ENCODE measurements around the gene S1PR2. TPM values are rescaled to one million over a fixed set of nuclear protein-coding genes. Genes with fewer than 3 reads are reported as not detected.

Gene S1PR2, protein sequence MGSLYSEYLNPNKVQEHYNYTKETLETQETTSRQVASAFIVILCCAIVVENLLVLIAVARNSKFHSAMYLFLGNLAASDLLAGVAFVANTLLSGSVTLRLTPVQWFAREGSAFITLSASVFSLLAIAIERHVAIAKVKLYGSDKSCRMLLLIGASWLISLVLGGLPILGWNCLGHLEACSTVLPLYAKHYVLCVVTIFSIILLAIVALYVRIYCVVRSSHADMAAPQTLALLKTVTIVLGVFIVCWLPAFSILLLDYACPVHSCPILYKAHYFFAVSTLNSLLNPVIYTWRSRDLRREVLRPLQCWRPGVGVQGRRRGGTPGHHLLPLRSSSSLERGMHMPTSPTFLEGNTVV
- total RNA-seq: 1.00 and 1.5 TPM in 2 replicates

DNA sequence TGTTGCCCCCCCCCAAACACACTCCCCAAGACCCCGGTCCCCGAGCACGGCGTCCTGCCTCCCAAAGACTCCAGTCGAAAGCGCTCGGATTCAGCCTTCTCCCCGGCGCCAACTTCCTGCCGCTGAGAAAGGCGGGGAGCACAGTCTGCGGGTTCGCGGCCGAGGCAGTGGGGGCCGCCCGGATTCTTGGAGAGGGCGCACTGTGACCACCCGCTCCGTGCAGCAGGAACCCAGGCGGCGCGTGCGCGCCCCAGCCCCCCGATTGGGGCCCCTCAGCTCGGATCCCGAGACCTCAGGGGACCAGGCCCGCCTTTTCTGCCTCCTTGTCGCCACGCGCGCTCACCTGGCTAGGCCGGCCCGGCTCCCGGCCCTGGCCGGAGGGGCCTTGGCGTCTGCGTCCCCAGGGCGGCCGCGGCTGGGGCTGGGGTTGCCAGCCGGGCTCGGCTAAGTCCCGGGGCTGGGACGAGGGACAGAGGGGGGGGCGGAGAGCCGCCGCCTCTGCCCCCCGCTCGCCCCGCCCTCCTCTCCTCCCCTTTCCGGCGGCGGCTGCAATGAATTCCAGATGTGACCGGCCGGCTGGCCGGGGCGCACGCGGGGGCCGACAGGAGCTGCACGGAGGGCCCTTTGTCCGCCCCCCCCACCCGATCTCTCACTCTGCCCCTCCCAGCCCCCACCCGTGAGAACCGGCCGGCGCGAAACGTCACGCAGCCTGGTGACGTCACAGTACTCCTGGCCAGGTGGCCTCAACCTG lies at the start of gene S1PR2:
Gene S1PR2 (minus strand): TSS at position 471 of the 751 bp plus-strand sequence. CDS start 6,426 bp downstream, outside the sequence.

DNA sequence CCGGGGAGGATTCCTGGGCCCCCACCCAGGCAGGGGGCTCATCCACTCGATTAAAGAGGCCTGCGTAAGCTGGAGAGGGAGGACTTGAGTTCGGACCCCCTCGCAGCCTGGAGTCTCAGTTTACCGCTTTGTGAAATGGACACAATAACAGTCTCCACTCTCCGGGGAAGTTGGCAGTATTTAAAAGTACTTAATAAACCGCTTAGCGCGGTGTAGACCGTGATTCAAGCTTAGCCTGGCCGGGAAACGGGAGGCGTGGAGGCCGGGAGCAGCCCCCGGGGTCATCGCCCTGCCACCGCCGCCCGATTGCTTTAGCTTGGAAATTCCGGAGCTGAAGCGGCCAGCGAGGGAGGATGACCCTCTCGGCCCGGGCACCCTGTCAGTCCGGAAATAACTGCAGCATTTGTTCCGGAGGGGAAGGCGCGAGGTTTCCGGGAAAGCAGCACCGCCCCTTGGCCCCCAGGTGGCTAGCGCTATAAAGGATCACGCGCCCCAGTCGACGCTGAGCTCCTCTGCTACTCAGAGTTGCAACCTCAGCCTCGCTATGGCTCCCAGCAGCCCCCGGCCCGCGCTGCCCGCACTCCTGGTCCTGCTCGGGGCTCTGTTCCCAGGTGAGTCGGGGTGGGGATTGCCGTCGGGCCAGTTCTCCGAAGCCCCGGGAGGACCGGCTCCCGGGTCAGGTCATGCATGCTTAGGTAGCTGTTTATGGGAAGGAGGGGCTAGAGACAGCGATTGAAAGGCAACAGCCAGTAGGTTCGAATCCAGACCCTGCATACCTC lies 39.7 kb upstream of the S1PR2 start, which contains the start of gene ICAM1:
Gene ICAM1 (plus strand): TSS at position 505 of the 779 bp plus-strand sequence. CDS start 40 bp downstream, at position 545.

DNA sequence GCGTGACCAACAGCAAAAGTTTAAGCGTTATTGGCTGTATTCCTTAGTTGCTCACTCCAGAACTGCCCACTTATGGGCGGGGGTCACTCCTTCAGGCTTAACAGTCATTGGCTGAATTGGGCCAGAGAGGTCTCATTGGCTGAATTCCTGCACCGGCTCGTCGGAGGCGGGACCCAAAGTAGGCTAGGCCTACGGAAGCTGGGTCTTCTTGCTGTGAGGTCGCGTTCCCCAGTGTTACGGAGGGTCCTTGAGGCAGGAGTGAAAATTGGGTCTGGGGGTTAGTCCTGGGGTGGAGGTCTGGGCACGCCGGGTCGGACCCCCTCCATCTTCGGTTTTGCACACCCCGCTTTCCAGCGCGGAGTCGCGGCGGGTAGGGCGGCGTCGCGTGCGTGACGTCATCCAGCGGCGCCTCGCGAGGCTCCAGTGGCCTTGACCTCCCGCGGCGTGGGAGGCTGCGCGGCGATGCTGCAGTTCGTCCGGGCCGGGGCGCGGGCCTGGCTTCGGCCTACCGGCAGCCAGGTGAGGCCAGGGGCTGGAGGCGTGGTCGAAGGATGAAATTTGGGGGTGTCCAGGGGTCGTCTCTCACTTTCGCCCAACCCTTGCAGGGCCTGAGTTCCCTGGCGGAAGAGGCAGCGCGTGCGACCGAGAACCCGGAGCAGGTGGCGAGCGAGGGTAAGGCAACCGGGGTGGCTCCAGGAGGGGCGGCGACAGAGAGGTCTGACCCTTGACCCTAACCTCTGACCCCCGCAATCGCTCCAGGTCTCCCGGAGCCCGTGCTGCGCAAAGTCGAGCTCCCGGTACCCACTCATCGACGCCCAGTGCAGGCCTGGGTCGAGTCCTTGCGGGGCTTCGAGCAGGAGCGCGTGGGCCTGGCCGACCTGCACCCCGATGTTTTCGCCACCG lies 20.9 kb upstream of the S1PR2 start, which contains the start of gene MRPL4:
Gene MRPL4 (plus strand): TSS at position 423 of the 903 bp plus-strand sequence. CDS start 40 bp downstream, at position 463.

DNA sequence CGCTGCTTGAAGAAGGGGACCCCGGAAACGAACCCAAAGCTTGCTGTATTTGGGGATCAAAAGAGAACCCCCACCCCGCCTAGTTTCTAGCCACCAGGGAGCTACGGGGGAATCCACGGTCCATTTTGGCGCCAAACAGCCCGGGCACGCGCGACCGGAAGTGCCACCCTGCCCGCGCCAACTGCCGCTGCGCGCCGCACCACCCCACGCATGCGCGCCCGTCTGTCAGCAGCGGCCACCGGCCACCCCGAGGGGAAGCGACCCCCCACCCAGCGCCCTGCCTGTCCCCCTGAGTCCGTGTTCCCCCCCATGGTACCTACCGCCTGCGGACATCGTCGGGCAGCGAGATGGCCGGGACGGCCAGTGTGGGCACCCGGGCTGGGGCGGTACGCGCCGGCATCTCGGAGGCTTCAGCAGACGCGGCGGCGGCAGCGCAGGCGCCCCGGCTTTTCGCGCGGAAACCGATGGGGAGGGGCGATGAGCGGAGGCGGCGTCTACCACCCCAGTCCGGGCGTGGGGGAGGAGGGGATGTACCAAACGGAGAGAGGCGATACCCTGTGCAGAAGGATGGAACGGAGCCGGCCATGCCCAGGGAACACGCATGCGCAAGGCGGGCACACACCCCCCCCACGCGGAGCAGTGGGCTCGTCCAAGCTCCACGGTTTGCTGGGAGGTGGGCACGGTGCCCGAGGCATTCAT lies 36.5 kb downstream of the S1PR2 start, which contains the start of gene DNMT1:
Gene DNMT1 (minus strand): TSS at position 454 of the 699 bp plus-strand sequence. CDS start 54 bp downstream, at position 400.

Other genes starting within 250 kb of the S1PR2 start
- 0.05 and 0.20 TPM in 2 replicates for gene COL5A3, start 220.8 kb downstream of the S1PR2 start, total RNA-seq
- gene RDH8, start 217.8 kb downstream of the S1PR2 start, total RNA-seq: not detected in 2 replicates
- gene SHFL, start 145.0 kb downstream of the S1PR2 start, total RNA-seq: 32.0 and 37.4 TPM in 2 replicates
- 0.13 TPM in 1 of 2 replicates, not detected in the other for gene ANGPTL6, start 128.7 kb downstream of the S1PR2 start, total RNA-seq
- 48.8 and 51.4 TPM in 2 replicates for gene PPAN, start 125.0 kb downstream of the S1PR2 start, total RNA-seq
- gene P2RY11, start 119.6 kb downstream of the S1PR2 start, total RNA-seq: 0.47 and 2.7 TPM in 2 replicates
- 261 and 266 TPM in 2 replicates for gene EIF3G, start 111.4 kb downstream of the S1PR2 start, total RNA-seq
- 127 and 139 TPM in 2 replicates for gene DNMT1, start 36.4 kb downstream of the S1PR2 start, total RNA-seq
- gene MRPL4, start 20.9 kb upstream of the S1PR2 start, total RNA-seq: 102 and 128 TPM in 2 replicates
- gene ICAM1, start 39.8 kb upstream of the S1PR2 start, total RNA-seq: 130 and 143 TPM in 2 replicates
- gene ICAM4, start 55.6 kb upstream of the S1PR2 start, total RNA-seq: 0.40 and 0.44 TPM in 2 replicates
- not detected in 2 replicates for gene ICAM5, start 58.6 kb upstream of the S1PR2 start, total RNA-seq
- 1.4 TPM in 1 of 2 replicates, not detected in the other for gene ZGLP1, start 78.5 kb upstream of the S1PR2 start, total RNA-seq
- 34.9 and 48.2 TPM in 2 replicates for gene FDX2, start 84.7 kb upstream of the S1PR2 start, total RNA-seq
- 43.6 and 45.8 TPM in 2 replicates for gene RAVER1, start 102.2 kb upstream of the S1PR2 start, total RNA-seq
- gene ICAM3, start 108.3 kb upstream of the S1PR2 start, total RNA-seq: 7.7 and 9.4 TPM in 2 replicates
- 120 and 124 TPM in 2 replicates for gene TYK2, start 149.2 kb upstream of the S1PR2 start, total RNA-seq
- 343 and 390 TPM in 2 replicates for gene CDC37, start 172.2 kb upstream of the S1PR2 start, total RNA-seq
- 2.2 and 4.8 TPM in 2 replicates for gene PDE4A, start 189.2 kb upstream of the S1PR2 start, total RNA-seq

Data from mammary microvascular endothelial cell (primary cell).